Endothelial cell (in vitro differentiated cells): Measurements from ENCODE around the gene NPLOC4. TPM values are rescaled to one million over a fixed set of nuclear protein-coding genes. Genes with fewer than 3 reads are reported as not detected.

ENCODE experiments used
- DNase-seq: peaks from one replicate; pipeline ENCODE4 v3.0.0; 2021; ENCODE audit warnings: low spot score
- H3K27ac Mint-ChIP-seq: one replicate; pipeline ENCODE4 v1.8.0; 2021; ENCODE audit warnings: mixed read lengths, inconsistent platforms; ENCODE audit not compliant: unreplicated experiment
- H3K27me3 Mint-ChIP-seq: one replicate; pipeline ENCODE4 v1.8.0; 2021; ENCODE audit warnings: mild to moderate bottlenecking, moderate library complexity, mixed read lengths, inconsistent platforms; ENCODE audit not compliant: unreplicated experiment
- H3K36me3 Mint-ChIP-seq: one replicate; pipeline ENCODE4 v1.8.0; 2021; ENCODE audit warnings: mild to moderate bottlenecking, low read depth, mixed read lengths, inconsistent platforms; ENCODE audit not compliant: unreplicated experiment
- H3K4me1 Mint-ChIP-seq: one replicate; pipeline ENCODE4 v1.8.0; 2021; ENCODE audit warnings: mild to moderate bottlenecking, mixed read lengths, inconsistent platforms; ENCODE audit not compliant: unreplicated experiment
- H3K4me3 Mint-ChIP-seq: one replicate; pipeline ENCODE4 v1.8.0; 2021; ENCODE audit warnings: mild to moderate bottlenecking, mixed read lengths, inconsistent platforms; ENCODE audit not compliant: unreplicated experiment
- H3K9me3 Mint-ChIP-seq: one replicate; pipeline ENCODE4 v1.8.0; 2021; ENCODE audit warnings: mixed read lengths, inconsistent platforms; ENCODE audit not compliant: unreplicated experiment
- total RNA-seq: library from RNA; stranded (reverse); fragmentation: NEBNext Ultra II Directional; extraction: Animal tissue kit (Norgen Biotek cat#: 25700); gene quantifications from one replicate; pipeline ENCODE4 v1.2.1, GENCODE V29; 2021; ENCODE audit not compliant: unreplicated experiment
- TF ChIP-seq, protein P1 (sequence below): fragments of 200-600 bp; sonication (generic); IDR thresholded peaks from one replicate; pipeline ENCODE4 v1.5.0; 2021; ENCODE audit warnings: antibody characterized with exemption; ENCODE audit not compliant: unreplicated experiment

NPLOC4 gene
- total RNA-seq, 1 donor from 2014 or later: 133 TPM

DNA sequence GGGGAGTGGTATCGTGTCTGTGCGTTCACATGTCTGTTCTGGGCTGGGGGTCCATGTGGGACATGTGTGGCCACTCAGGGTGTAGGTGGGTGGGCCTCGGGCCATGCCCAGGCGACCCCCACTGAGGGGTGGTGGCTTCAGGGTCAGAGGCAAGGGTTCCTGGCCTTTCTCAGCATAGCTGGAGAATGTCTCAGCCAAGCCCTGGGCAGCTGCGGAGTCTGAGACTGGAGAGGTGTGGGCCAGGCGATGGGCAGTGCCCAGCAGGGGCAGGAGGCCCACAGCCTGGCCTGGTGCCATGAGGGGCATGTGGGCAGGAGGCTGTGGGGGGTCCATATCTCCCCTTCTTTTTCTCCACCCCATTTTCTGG is 107.5 kb downstream of the NPLOC4 start:
- Mint-ChIP-seq H3K9me3 (no peaks in the 10 kb centered on the region), H3K4me3 (no peak overlapping the region), H3K27ac (no peak overlapping the region), H3K36me3 (no peaks in the 10 kb centered on the region), H3K27me3 (peaks cover 1% of the 10 kb centered on the region), H3K4me1 (no peaks in the 10 kb centered on the region)
- DNase-seq: no peak
- TF ChIP-seq, protein P1, sequence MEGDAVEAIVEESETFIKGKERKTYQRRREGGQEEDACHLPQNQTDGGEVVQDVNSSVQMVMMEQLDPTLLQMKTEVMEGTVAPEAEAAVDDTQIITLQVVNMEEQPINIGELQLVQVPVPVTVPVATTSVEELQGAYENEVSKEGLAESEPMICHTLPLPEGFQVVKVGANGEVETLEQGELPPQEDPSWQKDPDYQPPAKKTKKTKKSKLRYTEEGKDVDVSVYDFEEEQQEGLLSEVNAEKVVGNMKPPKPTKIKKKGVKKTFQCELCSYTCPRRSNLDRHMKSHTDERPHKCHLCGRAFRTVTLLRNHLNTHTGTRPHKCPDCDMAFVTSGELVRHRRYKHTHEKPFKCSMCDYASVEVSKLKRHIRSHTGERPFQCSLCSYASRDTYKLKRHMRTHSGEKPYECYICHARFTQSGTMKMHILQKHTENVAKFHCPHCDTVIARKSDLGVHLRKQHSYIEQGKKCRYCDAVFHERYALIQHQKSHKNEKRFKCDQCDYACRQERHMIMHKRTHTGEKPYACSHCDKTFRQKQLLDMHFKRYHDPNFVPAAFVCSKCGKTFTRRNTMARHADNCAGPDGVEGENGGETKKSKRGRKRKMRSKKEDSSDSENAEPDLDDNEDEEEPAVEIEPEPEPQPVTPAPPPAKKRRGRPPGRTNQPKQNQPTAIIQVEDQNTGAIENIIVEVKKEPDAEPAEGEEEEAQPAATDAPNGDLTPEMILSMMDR: no peak

DNA sequence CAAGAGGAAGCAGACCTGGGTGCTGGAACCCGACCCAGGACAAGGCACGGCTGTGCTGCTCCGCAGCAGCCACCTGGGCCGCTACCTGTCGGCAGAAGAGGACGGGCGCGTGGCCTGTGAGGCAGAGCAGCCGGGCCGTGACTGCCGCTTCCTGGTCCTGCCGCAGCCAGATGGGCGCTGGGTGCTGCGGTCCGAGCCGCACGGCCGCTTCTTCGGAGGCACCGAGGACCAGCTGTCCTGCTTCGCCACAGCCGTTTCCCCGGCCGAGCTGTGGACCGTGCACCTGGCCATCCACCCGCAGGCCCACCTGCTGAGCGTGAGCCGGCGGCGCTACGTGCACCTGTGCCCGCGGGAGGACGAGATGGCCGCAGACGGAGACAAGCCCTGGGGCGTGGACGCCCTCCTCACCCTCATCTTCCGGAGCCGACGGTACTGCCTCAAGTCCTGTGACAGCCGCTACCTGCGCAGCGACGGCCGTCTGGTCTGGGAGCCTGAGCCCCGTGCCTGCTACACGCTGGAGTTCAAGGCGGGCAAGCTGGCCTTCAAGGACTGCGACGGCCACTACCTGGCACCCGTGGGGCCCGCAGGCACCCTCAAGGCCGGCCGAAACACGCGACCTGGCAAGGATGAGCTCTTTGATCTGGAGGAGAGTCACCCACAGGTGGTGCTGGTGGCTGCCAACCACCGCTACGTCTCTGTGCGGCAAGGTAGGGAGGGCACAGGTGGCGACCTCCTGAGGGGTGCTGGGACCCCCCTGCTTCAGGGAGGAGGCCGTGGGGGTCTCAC is 108.1 kb downstream of the NPLOC4 start:
- Mint-ChIP-seq H3K4me3 (no peak overlapping the region), H3K4me1 (no peaks in the 10 kb centered on the region), H3K9me3 (no peaks in the 10 kb centered on the region), H3K36me3 (no peaks in the 10 kb centered on the region), H3K27ac (no peak overlapping the region), H3K27me3 (peaks cover 1% of the 10 kb centered on the region)
- DNase-seq: no peak
- TF ChIP-seq, protein P1: no peak

DNA sequence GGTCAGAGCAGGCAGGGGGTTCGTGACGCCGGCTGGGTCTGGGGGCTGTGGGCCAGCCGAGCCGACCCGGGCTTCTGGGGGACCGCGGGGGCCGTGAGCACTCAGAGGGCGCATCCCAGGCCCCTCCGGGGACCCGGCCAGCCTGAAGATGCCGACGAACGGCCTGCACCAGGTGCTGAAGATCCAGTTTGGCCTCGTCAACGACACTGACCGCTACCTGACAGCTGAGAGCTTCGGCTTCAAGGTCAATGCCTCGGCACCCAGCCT is 108.6 kb downstream of the NPLOC4 start:
- Mint-ChIP-seq H3K9me3 (no peaks in the 10 kb centered on the region), H3K27ac (no peak overlapping the region), H3K4me3 (no peak overlapping the region), H3K27me3 (peaks cover 1% of the 10 kb centered on the region), H3K4me1 (no peaks in the 10 kb centered on the region), H3K36me3 (no peaks in the 10 kb centered on the region)
- TF ChIP-seq, protein P1: no peak
- DNase-seq: no peak

DNA sequence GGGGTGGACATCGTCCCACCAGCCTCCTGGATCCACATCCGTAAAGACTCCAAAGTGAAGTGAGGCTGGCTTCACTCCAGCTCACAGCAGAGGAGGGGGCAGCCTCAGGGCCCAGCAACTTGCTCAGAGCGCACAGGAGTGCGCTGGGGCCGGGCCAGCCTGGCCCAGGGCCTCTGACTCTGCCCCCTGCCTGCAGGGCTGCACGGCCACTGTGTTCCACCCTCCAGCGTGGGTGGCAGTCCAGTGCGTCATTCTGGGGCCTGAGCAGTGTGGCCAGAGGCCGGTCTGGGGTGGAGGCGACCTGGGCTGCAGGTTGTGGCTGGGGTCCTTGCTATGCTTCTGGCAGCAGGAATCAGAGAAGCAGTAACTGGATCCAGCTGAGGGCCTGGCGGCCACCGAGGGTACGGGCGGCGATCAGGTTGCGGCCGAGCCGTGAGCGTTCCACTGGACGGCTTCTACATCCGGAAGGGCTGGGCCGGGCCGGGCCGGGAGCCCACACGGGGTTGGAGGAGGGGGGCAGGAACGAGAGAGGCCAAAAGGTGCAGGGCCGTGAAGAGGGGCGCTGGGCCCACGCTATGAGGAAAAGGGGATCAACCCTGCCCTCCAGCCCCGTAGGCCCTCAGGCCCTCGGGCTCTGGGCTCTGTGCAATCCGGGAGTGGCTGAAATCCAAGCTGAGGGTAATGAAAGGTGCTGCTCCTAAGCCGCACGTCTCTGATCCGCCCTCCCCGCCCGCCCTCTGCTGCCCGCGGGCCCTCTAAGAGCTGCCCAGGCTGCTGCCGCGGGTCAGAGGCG is 109.1 kb downstream of the NPLOC4 start, which contains the start of gene FSCN2:
FSCN2 (plus strand) TSS at position 787 of the 793 bp plus-strand sequence. CDS start 155 bp downstream, outside the sequence.
- TF ChIP-seq, protein P1: no peak
- H3K27ac Mint-ChIP-seq: no peak within 1 kb of the TSS
- no peaks in the 10 kb centered on the region for H3K36me3 Mint-ChIP-seq
- no peaks in the 10 kb centered on the region for H3K27me3 Mint-ChIP-seq
- H3K4me3 Mint-ChIP-seq: no peak within 1 kb of the TSS
- no peaks in the 10 kb centered on the region for H3K9me3 Mint-ChIP-seq
- DNase-seq: no peak
- H3K4me1 Mint-ChIP-seq: no peaks in the 10 kb centered on the region
